SU-DHL-6 (cell line): ENCODE measurements around the gene NAV3.

Experiments
- H2AFZ ChIP-seq: fragments of 200-600 bp; sonication (generic); 2 replicates; pipeline ENCODE4 v1.6.1; 2014; ENCODE audit warnings: low read depth, mild to moderate bottlenecking, moderate library complexity, mixed read lengths, antibody characterized with exemption, low read length; ENCODE audit not compliant: severe bottlenecking
- H3F3A ChIP-seq: fragments of 200-600 bp; shearing (Covaris generic); 2 replicates; pipeline ENCODE4 v1.6.0; 2016; ENCODE audit warnings: antibody characterized with exemption, mild to moderate bottlenecking; ENCODE audit not compliant: insufficient read depth
- H3K27ac ChIP-seq: fragments of 200-600 bp; sonication (generic); 2 replicates; pipeline ENCODE4 v1.5.1; 2016; ENCODE audit warnings: low read depth, mild to moderate bottlenecking, low read length, moderate library complexity, mixed read lengths
- H3K27me3 ChIP-seq: fragments of 200-600 bp; sonication (generic), shearing (Covaris generic); 2 replicates; pipeline ENCODE4 v1.6.0; 2014; ENCODE audit warnings: mild to moderate bottlenecking, low read length
- H3K36me3 ChIP-seq: fragments of 200-600 bp; sonication (generic); 2 replicates; pipeline ENCODE4 v1.6.1; 2014; ENCODE audit warnings: mild to moderate bottlenecking, low read length, mixed read lengths
- H3K4me2 ChIP-seq: fragments of 300-600, 200-600 bp; shearing (Covaris generic), sonication (generic); 2 replicates; pipeline ENCODE4 v1.6.0; 2014; ENCODE audit warnings: low read length, low read depth, mild to moderate bottlenecking; ENCODE audit not compliant: poor library complexity, severe bottlenecking
- H3K4me3 ChIP-seq: fragments of 200-600 bp; sonication (generic); 2 replicates; pipeline ENCODE4 v1.5.1; 2014; ENCODE audit warnings: antibody characterized with exemption, low read length, mild to moderate bottlenecking, mixed read lengths; ENCODE audit not compliant: insufficient read depth, poor library complexity, severe bottlenecking
- H3K79me2 ChIP-seq: fragments of 200-600 bp; sonication (generic); 2 replicates; pipeline ENCODE4 v1.6.1; 2014; ENCODE audit warnings: mild to moderate bottlenecking, low read length, moderate library complexity; ENCODE audit not compliant: insufficient read depth
- H3K9ac ChIP-seq: fragments of 200-600 bp; sonication (generic); 2 replicates; pipeline ENCODE4 v1.7.0; 2014; ENCODE audit warnings: mild to moderate bottlenecking, low read length
- H3K9me2 ChIP-seq: fragments of 200-600 bp; sonication (generic); replicated peaks from 2 replicates; pipeline ENCODE4 v1.6.1; 2014; ENCODE audit warnings: low read length; ENCODE audit not compliant: insufficient read depth
- H3K9me3 ChIP-seq: fragments of 200-600 bp; sonication (generic); 2 replicates; pipeline ENCODE4 v1.6.1; 2014; ENCODE audit warnings: low read length, mixed read lengths; ENCODE audit not compliant: insufficient read depth
- H4K20me1 ChIP-seq: fragments of 200-600 bp; sonication (generic); 2 replicates; pipeline ENCODE4 v1.6.1; 2014; ENCODE audit warnings: low read depth, mild to moderate bottlenecking, antibody characterized with exemption, low read length, moderate library complexity, mixed read lengths
- EZH2phosphoT487 ChIP-seq: fragments of 200-600 bp; sonication (generic), shearing (Covaris generic); conservative IDR thresholded peaks from 2 replicates; pipeline ENCODE4 v1.6.1; 2018; ENCODE audit warnings: mild to moderate bottlenecking, antibody characterized with exemption, low read length, moderate library complexity, mixed read lengths
- TF ChIP-seq, protein P1 (sequence below): fragments of 200-600 bp; sonication (generic); IDR thresholded peaks from one replicate; pipeline ENCODE4 v1.5.1; 2017; ENCODE audit warnings: antibody characterized with exemption, mild to moderate bottlenecking, low read length, moderate library complexity; ENCODE audit not compliant: insufficient read depth, poor library complexity, severe bottlenecking

NAV3 gene

DNA sequence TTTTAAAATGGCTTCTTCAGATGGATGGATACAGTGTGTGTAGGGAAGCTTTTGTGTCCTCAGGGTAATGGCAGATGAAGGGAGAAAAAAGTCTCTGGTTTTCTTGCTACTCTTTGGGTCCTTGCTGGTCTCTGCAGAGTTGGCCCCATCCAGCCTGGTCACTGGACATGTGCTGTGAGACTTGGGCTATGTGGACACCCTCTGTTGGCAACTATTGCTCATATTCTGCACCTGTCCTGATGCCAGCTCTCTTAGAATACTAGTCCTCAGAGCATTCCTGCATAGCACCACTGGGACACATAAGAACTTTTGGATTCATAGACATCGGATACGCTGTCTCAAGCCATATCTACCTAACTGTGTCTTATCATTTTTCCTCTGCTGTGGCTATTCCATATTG lies 20.0 kb downstream of the NAV3 start:
- TF ChIP-seq EZH2phosphoT487: no peak
- TF ChIP-seq, protein P1, sequence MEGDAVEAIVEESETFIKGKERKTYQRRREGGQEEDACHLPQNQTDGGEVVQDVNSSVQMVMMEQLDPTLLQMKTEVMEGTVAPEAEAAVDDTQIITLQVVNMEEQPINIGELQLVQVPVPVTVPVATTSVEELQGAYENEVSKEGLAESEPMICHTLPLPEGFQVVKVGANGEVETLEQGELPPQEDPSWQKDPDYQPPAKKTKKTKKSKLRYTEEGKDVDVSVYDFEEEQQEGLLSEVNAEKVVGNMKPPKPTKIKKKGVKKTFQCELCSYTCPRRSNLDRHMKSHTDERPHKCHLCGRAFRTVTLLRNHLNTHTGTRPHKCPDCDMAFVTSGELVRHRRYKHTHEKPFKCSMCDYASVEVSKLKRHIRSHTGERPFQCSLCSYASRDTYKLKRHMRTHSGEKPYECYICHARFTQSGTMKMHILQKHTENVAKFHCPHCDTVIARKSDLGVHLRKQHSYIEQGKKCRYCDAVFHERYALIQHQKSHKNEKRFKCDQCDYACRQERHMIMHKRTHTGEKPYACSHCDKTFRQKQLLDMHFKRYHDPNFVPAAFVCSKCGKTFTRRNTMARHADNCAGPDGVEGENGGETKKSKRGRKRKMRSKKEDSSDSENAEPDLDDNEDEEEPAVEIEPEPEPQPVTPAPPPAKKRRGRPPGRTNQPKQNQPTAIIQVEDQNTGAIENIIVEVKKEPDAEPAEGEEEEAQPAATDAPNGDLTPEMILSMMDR: no peak
- H3F3A ChIP-seq: no peaks in the 10 kb centered on the region
- H3K9me2 ChIP-seq: no peaks in the 10 kb centered on the region
- H3K4me2 ChIP-seq: no peak overlapping the region
- no peak overlapping the region for H3K9ac ChIP-seq
- H2AFZ ChIP-seq: no peak overlapping the region
- no peaks in the 10 kb centered on the region for H3K27me3 ChIP-seq
- no peaks in the 10 kb centered on the region for H3K79me2 ChIP-seq
- H3K36me3 ChIP-seq: no peaks in the 10 kb centered on the region
- H3K4me3 ChIP-seq: no peak overlapping the region
- H3K27ac ChIP-seq: no peak overlapping the region
- H4K20me1 ChIP-seq: no peaks in the 10 kb centered on the region
- no peaks in the 10 kb centered on the region for H3K9me3 ChIP-seq

DNA sequence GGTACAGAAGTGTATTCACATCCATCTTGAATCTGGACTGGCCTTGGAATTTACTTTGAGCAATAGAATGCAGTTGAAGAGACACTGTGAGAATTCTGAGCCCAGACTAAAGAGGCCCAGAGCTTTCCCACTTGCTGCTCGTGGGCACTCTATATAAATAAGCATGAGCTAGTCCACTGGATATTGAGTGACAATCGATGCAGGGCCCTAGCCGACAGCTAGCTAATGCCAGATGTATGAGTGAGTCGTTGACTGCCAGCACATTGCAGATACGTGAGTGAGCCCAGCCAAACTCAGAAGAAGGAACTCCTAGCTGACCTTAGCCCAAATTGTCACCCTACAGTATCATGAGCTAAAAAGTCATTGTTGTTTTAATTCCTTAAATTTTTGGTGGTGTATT lies 24.9 kb downstream of the NAV3 start:
- no peak overlapping the region for H2AFZ ChIP-seq

DNA sequence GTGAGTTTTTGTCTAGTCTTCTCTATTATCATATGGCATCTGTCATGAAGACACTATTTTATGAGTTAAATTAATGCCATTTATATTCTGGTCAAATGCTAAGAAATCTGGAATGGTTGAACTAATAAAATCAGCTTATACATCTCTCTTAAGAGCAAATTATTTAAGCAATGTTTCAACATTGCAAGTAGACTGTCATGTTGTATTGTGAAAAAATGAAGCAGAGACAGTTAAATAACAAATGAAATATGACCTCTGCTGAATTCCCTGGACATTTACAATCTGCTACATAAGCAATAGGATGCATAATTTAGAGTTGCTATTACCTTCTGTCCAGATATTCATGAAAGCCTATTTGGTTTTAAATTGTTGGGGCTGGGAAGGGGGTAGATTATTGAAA lies 30.6 kb downstream of the NAV3 start:
- Histone ChIP-seq H3K9me3 (no peaks in the 10 kb centered on the region), H3K4me2 (no peak overlapping the region), H3K79me2 (no peaks in the 10 kb centered on the region), H3K9me2 (no peaks in the 10 kb centered on the region), H3K9ac (no peak overlapping the region), H3K27me3 (no peaks in the 10 kb centered on the region), H4K20me1 (no peaks in the 10 kb centered on the region), H3K27ac (no peak overlapping the region), H3K4me3 (no peak overlapping the region), H3F3A (no peaks in the 10 kb centered on the region), H2AFZ (no peak overlapping the region), H3K36me3 (no peaks in the 10 kb centered on the region)
- TF ChIP-seq EZH2phosphoT487: no peak
- TF ChIP-seq, protein P1: no peak

More for the DNA sequence above, 24.9 kb downstream of the NAV3 start:
- no peak overlapping the region for H3K27ac ChIP-seq
- no peaks in the 10 kb centered on the region for H3K79me2 ChIP-seq
- no peaks in the 10 kb centered on the region for H4K20me1 ChIP-seq
- no peaks in the 10 kb centered on the region for H3K9me3 ChIP-seq
- no peaks in the 10 kb centered on the region for H3K27me3 ChIP-seq
- no peaks in the 10 kb centered on the region for H3K36me3 ChIP-seq
- no peak for TF ChIP-seq EZH2phosphoT487
- TF ChIP-seq, protein P1: no peak
- no peaks in the 10 kb centered on the region for H3K9me2 ChIP-seq
- H3F3A ChIP-seq: no peaks in the 10 kb centered on the region
- H3K9ac ChIP-seq: no peak overlapping the region
- H3K4me3 ChIP-seq: no peak overlapping the region
- H3K4me2 ChIP-seq: no peak overlapping the region

DNA sequence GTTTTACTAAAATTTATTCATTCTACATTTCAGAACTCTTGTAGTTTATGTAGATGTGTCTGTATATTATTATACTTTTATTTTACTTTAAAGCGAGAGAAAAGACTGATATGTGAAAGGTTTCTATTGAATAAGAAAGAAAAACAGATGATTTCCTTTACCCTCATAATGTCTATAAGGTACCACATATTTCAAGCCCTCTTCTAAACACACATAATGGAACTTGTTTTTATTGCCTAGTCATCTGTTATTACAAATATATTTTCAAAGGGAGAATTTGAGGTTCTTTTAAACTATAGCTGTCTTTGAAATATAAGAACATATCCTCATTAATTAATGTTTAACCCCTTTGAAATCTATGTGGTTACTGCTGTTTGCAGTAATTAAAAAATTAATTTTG lies 34.5 kb downstream of the NAV3 start:
- no peaks in the 10 kb centered on the region for H3K27me3 ChIP-seq
- H3K4me3 ChIP-seq: no peak overlapping the region
- H3K27ac ChIP-seq: no peak overlapping the region
- no peaks in the 10 kb centered on the region for H3F3A ChIP-seq
- H4K20me1 ChIP-seq: no peaks in the 10 kb centered on the region
- no peaks in the 10 kb centered on the region for H3K36me3 ChIP-seq
- H3K9me3 ChIP-seq: no peaks in the 10 kb centered on the region
- H3K4me2 ChIP-seq: no peak overlapping the region
- H2AFZ ChIP-seq: no peak overlapping the region
- H3K9me2 ChIP-seq: no peaks in the 10 kb centered on the region
- H3K79me2 ChIP-seq: no peaks in the 10 kb centered on the region
- TF ChIP-seq EZH2phosphoT487: no peak
- TF ChIP-seq, protein P1: no peak
- H3K9ac ChIP-seq: no peak overlapping the region
